ENCODE data around the gene POU1F1. TPM values are rescaled to one million over a fixed set of nuclear protein-coding genes. Genes with fewer than 3 reads are reported as not detected.

POU1F1 gene
- total and polyA plus RNA-seq, 2 of the 8 experiments (the other 6 are each of a cell fraction or from before 2014, with no cell fraction given) = not detected

GRCh38 chr3:87318617-87319021 lies 42.2 kb upstream of the POU1F1 start:
- H3K18ac ChIP-seq (ENCODE audit: extremely low read depth, low read length) = no peak overlapping the region
- no peaks in the 10 kb centered on the region for H4K20me1 ChIP-seq (replicated peaks in 1 of 2; ENCODE audit: control insufficient read depth in 1 of 2, insufficient read depth in 2 of 2, low read length in 2 of 2)
- no peak overlapping the region for H4K5ac ChIP-seq (ENCODE audit: insufficient read length, low read depth, low read length)
- no peak overlapping the region for H2BK15ac ChIP-seq (ENCODE audit: low read length)
- H3K4me1 ChIP-seq (replicated peaks in 1 of 4; ENCODE audit: control insufficient read depth in 3 of 4, insufficient read depth in 4 of 4, low read length in 3 of 4) = no peaks in the 10 kb centered on the region
- no peak overlapping the region for H2BK120ac ChIP-seq (replicated peaks; ENCODE audit: low read depth, low read length)
- H3K14ac ChIP-seq (ENCODE audit: insufficient read length) = no peak overlapping the region
- ChIA-PET CTCF (ENCODE audit: partially characterized antibody) (no interaction called here), POLR2A (ENCODE audit: partially characterized antibody) (interaction anchor here (0.6 kb wide), 1 partner anchor 79 kb away, joined by 4 read pairs; no protein-coding TSS in a partner anchor)
- no peaks in the 10 kb centered on the region for H3K79me2 ChIP-seq (ENCODE audit: control insufficient read depth in 1 of 2, insufficient read depth in 2 of 2, low read length in 2 of 2)
- H3K4me2 ChIP-seq (ENCODE audit: insufficient read depth in 1 of 2, low read depth in 2 of 2, low read length in 2 of 2) = no peak overlapping the region
- H3K27me3 ChIP-seq (replicated peaks in 1 of 4; ENCODE audit: control insufficient read depth in 3 of 4, extremely low read depth in 1 of 4, insufficient read depth in 3 of 4, low read length in 3 of 4) = no peaks in the 10 kb centered on the region
- H3K36me3 ChIP-seq (ENCODE audit: control insufficient read depth in 2 of 4, insufficient read depth in 4 of 4, low read length in 3 of 4) = no peaks in the 10 kb centered on the region
- no peaks in the 10 kb centered on the region for H3K23me2 ChIP-seq (ENCODE audit: low read depth, low read length)
- no peak overlapping the region for H3K9ac ChIP-seq (replicated peaks in 1 of 4; ENCODE audit: extremely low read depth in 1 of 4, low read depth in 3 of 4, low read length in 3 of 4)
- no peak overlapping the region for H2BK5ac ChIP-seq (ENCODE audit: low read depth, low read length)
- no peak overlapping the region for H3K56ac ChIP-seq (replicated peaks; ENCODE audit: insufficient read length, low read depth, low read length)
- no peak overlapping the region for H3K23ac ChIP-seq (ENCODE audit: insufficient read length)
- H3K9me3 ChIP-seq (ENCODE audit: insufficient read depth in 2 of 2, low read depth in 1 of 2, low read length in 1 of 2) = no peaks in the 10 kb centered on the region
- H3K27ac ChIP-seq (ENCODE audit: low read depth, low read length) = no peak overlapping the region
- H3K79me1 ChIP-seq (ENCODE audit: low read depth, low read length) = no peaks in the 10 kb centered on the region
- H3K4me3 ChIP-seq (ENCODE audit: extremely low read depth in 1 of 4, insufficient read depth in 2 of 4, low read depth in 3 of 4, low read length in 4 of 4) = no peak overlapping the region
- H2AK5ac ChIP-seq (ENCODE audit: low read depth, low read length) = no peak overlapping the region
- no peak overlapping the region for H3K4ac ChIP-seq (replicated peaks; ENCODE audit: insufficient read length, low read depth, low read length)
- no peak overlapping the region for H4K8ac ChIP-seq (ENCODE audit: extremely low read depth, insufficient read depth, low read length)
- H2BK12ac ChIP-seq (ENCODE audit: low read depth, low read length) = no peak overlapping the region
- FAIRE-seq (no peak), DNase-seq (ENCODE audit: low read depth in 1 of 2, low spot score in 2 of 2) (no peak)
- WGBS, 2 experiments (ENCODE audit: extremely low coverage in 1 of 2, insufficient coverage in 1 of 2, insufficient read length in 1 of 2, insufficient replicate concordance in 2 of 2, low coverage in 1 of 2, low lambda C conversion rate in 2 of 2, missing lambda C conversion rate in 1 of 2) = 94% methylated on average over 2 of the region's 2 CpGs; no CpG with 5 or more reads in 1 of the 2 experiments
- H2BK20ac ChIP-seq (ENCODE audit: low read length) = no peak overlapping the region
- no peak overlapping the region for H4K91ac ChIP-seq (replicated peaks; ENCODE audit: insufficient read length, low read length)
- H2AFZ ChIP-seq (ENCODE audit: low read length) = no peak overlapping the region
- TF ChIP-seq POU5F1 (IDR thresholded peaks at IDR 0.05; ENCODE audit: low read depth, low read length) (no peak), JUN (IDR thresholded peaks at IDR 0.05; ENCODE audit: low read depth, low read length) (no peak)
